Measurements from ENCODE around the gene ZNF669. TPM values are rescaled to one million over a fixed set of nuclear protein-coding genes. Genes with fewer than 3 reads are reported as not detected.

The ZNF669 gene
- total RNA-seq, 1 donor from 2014 or later, result 11.3 TPM

- TF ChIP-seq, protein P1, sequence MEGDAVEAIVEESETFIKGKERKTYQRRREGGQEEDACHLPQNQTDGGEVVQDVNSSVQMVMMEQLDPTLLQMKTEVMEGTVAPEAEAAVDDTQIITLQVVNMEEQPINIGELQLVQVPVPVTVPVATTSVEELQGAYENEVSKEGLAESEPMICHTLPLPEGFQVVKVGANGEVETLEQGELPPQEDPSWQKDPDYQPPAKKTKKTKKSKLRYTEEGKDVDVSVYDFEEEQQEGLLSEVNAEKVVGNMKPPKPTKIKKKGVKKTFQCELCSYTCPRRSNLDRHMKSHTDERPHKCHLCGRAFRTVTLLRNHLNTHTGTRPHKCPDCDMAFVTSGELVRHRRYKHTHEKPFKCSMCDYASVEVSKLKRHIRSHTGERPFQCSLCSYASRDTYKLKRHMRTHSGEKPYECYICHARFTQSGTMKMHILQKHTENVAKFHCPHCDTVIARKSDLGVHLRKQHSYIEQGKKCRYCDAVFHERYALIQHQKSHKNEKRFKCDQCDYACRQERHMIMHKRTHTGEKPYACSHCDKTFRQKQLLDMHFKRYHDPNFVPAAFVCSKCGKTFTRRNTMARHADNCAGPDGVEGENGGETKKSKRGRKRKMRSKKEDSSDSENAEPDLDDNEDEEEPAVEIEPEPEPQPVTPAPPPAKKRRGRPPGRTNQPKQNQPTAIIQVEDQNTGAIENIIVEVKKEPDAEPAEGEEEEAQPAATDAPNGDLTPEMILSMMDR (conservative IDR thresholded peaks at IDR 0.05; ENCODE audit: low read depth, low read length), result no peak
- DNase-seq (ENCODE audit: low read depth), result no peak
- no peak overlapping the region for H3K4me3 ChIP-seq (ENCODE audit: low read depth, low read length)
Observed at GRCh38 chr1:247113733-247114271, 9.6 kb upstream of the ZNF669 start.

GRCh38 chr1:247113094-247113497 is 8.9 kb upstream of the ZNF669 start:
- H3K4me3 ChIP-seq (ENCODE audit: low read depth, low read length), result no peak overlapping the region
- TF ChIP-seq, protein P1 (conservative IDR thresholded peaks at IDR 0.05; ENCODE audit: low read depth, low read length), result no peak
- DNase-seq (ENCODE audit: low read depth), result no peak

DNA sequence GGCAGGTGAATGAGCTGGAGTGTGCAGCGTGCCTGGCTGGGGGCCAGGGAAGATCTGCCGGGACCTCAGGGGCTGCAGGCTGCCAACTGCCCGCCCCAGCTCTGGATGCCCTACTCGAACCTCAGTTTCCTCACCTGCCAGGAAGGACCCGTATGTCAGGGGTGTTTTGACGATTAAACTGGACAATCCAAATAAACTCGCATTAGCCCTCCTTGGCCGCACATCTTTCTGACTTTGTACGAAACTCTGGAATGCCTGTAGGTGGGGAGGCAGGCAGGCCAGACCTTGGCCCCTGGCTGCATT is 8.3 kb upstream of the ZNF669 start:
- peak overlapping the region; percentile 71 for H3K4me3 ChIP-seq (ENCODE audit: low read depth, low read length)
- TF ChIP-seq, protein P1 (conservative IDR thresholded peaks at IDR 0.05; ENCODE audit: low read depth, low read length), result no peak
- no peak for DNase-seq (ENCODE audit: low read depth)

GRCh38 chr1:247111700-247112478 is 7.7 kb upstream of the ZNF669 start:
- DNase-seq (ENCODE audit: low read depth), result no peak
- peak overlapping the region; percentile 71 for H3K4me3 ChIP-seq (ENCODE audit: low read depth, low read length)
- TF ChIP-seq, protein P1 (conservative IDR thresholded peaks at IDR 0.05; ENCODE audit: low read depth, low read length), result no peak

DNA sequence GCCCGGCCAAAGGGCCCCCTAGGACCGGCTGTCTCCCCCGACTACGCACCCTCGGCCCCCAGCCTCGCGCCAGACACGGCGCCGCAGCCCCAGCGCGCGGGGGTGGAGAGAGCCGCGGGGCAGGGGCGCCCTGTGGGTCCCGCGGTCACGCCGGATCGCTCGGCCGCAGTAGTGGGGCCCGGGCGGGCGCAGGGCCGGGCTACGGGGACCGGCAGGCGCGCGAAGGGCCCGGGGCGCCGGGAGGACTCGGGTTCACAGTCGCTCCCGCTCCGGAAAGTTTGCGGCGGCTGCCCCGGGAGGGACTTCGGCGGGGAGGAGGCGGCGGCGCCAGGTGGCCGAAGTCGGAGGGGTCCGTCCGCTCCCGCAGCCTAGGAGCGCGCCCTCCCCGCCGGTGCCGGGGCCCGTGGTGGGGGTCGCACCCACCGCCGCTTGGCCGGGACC is 7.1 kb upstream of the ZNF669 start:
- TF ChIP-seq, protein P1 (conservative IDR thresholded peaks at IDR 0.05; ENCODE audit: low read depth, low read length), result no peak
- DNase-seq (ENCODE audit: low read depth), result no peak
- peak overlapping the region; percentile 71 for H3K4me3 ChIP-seq (ENCODE audit: low read depth, low read length)

- H3K4me3 ChIP-seq (ENCODE audit: low read depth, low read length), result peak overlapping the region; percentile 71
- DNase-seq (ENCODE audit: low read depth), result no peak
- TF ChIP-seq, protein P1 (conservative IDR thresholded peaks at IDR 0.05; ENCODE audit: low read depth, low read length), result no peak
Observed at GRCh38 chr1:247110627-247111258, 6.6 kb upstream of the ZNF669 start.
